HG03521 (cell line): Measurements from ENCODE around the gene SYNJ1.
"Not testable (repeated sequence)": the region's sequence is repeated elsewhere in the genome, so short reads cannot be mapped to it uniquely, and the experiment has no call there.

Experiments used
- ATAC-seq: cut with Tn5 transposase; IDR thresholded peaks from one replicate; pipeline ENCODE4 v1.9.1; 2021; ENCODE audit warnings: mild to moderate bottlenecking, moderate library complexity; ENCODE audit not compliant: unreplicated experiment

Gene SYNJ1, protein sequence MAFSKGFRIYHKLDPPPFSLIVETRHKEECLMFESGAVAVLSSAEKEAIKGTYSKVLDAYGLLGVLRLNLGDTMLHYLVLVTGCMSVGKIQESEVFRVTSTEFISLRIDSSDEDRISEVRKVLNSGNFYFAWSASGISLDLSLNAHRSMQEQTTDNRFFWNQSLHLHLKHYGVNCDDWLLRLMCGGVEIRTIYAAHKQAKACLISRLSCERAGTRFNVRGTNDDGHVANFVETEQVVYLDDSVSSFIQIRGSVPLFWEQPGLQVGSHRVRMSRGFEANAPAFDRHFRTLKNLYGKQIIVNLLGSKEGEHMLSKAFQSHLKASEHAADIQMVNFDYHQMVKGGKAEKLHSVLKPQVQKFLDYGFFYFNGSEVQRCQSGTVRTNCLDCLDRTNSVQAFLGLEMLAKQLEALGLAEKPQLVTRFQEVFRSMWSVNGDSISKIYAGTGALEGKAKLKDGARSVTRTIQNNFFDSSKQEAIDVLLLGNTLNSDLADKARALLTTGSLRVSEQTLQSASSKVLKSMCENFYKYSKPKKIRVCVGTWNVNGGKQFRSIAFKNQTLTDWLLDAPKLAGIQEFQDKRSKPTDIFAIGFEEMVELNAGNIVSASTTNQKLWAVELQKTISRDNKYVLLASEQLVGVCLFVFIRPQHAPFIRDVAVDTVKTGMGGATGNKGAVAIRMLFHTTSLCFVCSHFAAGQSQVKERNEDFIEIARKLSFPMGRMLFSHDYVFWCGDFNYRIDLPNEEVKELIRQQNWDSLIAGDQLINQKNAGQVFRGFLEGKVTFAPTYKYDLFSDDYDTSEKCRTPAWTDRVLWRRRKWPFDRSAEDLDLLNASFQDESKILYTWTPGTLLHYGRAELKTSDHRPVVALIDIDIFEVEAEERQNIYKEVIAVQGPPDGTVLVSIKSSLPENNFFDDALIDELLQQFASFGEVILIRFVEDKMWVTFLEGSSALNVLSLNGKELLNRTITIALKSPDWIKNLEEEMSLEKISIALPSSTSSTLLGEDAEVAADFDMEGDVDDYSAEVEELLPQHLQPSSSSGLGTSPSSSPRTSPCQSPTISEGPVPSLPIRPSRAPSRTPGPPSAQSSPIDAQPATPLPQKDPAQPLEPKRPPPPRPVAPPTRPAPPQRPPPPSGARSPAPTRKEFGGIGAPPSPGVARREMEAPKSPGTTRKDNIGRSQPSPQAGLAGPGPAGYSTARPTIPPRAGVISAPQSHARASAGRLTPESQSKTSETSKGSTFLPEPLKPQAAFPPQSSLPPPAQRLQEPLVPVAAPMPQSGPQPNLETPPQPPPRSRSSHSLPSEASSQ (N-terminal part only)

DNA sequence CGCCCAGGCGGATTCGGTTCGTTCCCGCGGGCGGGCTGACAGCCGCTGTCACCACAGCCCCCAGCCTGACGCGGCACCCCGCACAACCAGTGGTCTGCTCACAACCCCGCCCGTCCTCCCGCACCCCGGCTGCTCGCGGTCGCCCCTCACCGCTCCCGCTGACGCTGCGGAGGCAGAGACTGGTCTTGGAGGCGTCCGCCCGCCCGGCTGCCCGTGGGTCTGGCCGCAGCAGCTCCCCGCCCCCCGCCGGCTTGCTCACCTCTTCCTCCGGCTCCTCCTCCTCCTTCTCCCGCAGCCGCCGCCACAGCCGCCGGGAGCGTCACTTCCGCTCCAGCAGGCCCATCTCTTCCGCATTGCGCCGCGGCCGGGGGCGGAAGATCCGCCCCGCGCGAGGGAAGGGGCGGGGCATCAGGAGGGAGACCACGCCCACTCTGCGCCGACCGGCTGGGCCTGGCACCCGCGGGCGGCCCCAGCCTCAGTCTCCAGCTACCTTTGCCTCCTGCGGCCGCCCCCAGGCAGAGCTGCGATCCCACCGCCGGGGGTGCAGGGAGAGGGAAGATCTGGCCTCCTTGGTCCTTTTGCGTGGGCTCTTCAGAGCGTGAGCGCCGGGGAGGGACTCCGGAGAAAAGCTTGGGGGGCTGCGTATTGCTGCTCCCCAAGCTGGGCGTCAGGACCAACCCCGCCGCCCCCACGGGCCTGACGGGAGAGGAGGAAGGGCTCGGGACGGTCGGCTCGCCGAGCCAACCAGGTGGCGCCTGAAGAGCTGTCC, at the start of gene SYNJ1:
TSS of gene SYNJ1 (minus strand) at position 327 of the 769 bp plus-strand sequence. CDS start 1,118 bp downstream, outside the sequence.
- peak; percentile 91 for ATAC-seq

DNA sequence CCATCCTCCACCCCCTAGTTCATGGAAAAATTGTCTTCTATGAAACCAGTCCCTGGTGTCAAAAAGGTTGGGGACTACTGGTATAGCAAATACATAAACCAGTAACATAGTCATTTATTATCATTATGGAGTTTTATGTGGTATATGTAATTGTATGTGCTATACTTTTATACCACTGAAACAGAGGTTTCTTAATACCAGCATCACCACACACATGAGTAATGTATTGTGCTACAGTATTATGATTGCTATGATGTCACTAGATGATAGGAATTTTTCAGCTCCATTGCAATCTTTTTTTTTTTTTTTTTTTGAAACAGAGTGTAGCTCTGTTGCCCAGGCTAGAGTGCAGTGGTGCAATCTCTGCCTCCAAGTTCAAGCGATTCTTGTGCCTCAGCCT, 49.5 kb upstream of the SYNJ1 start:
- no peak for ATAC-seq

DNA sequence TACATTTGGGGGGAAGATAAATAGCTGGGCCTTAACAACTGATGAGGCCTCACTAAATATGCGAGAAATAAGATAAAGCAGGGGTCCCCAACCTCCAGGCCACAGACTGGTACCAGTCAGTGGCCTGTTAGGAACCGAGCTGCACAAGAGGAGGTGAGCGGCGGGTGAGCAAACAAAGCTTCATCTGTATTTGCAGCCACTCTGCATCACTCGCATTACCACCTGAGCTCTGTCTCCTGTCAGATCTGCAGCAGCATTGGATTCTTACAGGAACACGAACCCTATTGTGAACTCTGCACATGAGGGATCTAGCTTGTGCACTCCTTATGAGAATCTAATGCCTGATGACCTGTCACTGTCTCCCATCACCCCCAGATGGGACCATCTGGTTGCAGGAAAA, 48.9 kb upstream of the SYNJ1 start:
- ATAC-seq = no peak

DNA sequence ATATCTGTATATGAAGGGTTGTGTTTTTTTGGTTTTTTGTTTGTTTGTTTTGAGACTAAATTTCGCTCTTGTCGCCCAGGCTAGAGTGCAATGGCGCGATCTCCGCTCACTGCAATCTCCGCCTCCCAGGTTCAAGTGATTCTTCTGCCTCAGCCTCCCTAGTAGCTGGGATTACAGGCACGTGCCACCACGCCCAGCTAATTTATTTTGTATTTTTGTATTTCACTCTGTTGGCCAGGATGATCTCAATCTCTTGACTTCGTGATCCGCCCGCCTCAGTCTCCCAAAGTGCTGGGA, 45.2 kb upstream of the SYNJ1 start:
- not testable (repeated sequence) for ATAC-seq

DNA sequence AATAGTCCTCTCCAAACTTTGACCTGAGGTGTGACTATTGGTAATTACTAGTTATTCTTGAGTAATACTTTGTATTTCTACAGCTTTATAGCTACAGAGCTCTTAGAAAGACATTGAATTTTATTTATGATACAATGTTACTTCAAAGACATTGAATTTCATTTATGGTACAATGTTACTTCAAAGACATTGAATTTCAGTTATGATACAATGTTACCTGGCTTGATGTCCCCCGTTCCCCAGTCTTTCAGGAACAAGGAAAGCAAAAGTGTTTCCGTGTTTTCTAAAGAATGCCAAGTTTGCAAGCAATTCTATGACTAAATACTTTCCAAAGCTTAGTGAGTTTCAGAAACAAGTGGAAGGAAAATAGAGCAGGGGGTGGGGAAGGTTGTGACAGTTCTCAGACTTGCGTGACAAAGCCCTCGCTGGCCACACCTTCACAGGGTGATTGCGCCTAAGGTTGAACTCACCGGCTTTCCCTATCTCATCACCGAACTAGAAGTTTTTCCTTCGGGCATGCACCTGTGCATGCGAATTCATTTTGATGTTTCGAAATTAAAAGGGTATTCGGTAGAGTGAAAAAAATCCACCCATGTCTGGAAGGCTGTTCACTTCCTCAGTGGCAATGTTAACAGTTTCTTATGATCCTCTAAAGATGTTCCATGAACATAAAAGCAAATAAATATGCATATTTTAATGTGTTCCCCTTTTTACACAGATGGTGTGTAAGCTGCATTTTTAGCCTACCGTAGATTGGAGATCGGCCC, 44.7 kb upstream of the SYNJ1 start:
- no peak for ATAC-seq

DNA sequence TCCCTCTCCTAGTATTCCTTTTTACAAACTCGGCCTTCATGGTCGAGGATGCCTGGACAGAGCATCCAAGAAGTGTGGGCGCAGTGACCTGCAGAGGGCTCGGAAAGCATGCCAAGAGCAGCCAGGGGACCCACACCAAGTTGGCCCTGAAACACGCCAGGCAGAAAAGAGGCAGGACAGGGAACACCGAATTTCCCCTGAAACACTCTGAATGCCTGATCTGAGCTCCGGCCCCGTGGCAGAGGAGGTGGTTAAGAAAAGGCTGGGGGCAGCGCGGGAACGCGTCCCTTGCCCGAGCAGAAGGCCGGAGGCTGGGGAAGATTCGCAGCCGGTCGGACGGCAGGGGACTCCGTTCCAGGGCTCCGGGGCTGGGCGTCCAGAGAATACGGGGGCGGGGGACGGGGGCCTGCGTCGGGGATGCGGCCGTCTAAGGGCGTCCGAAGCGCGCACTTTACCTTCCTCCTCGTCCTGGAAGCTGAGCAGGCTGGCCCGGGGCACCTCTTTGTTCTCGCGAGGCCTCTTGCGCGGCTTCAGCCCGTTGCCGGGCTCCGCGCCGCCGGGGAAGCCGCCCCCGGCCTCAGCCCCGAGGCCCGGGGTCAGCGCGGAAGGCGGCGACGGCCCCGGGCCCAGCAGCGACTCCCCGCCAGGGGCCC, 43.2 kb upstream of the SYNJ1 start:
- peak; percentile 40 for ATAC-seq

DNA sequence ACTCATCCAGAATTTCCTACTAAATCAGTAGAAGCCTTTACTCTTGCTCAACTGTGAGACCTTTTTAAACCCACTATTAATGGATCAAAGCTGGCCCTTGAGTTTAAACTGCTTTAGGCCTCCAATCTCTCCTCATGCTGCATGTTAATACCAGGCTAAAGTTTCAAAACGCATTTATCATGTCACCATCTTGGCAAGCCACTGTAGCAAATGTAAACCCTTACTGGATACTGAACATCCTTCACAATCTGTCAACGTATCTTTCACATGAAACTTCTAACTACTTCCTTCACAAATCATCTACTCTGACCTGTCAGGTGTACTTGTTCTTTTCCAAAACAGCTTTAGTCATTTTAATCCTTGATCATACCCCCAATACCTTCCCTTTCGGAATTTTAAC, 40.7 kb upstream of the SYNJ1 start:
- ATAC-seq = no peak

DNA sequence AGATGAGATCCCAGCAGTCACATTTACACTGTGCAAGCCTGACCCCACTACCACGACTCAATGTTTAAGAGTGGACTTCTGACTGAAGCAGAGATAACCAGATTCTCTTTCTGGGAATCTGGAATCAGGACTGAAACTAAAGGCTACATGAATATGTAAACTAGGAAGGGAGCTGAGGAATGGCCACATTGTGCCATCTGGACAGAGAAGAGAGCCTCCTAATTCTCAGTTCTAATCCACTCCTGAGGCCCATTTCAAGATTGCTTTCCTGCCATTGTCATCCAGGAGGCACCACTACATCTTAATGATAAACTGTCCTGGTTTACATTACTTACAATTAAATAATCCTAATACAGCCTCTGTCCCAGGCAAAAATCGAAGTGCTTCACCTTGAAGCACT, 37.2 kb upstream of the SYNJ1 start:
- ATAC-seq = no peak

DNA sequence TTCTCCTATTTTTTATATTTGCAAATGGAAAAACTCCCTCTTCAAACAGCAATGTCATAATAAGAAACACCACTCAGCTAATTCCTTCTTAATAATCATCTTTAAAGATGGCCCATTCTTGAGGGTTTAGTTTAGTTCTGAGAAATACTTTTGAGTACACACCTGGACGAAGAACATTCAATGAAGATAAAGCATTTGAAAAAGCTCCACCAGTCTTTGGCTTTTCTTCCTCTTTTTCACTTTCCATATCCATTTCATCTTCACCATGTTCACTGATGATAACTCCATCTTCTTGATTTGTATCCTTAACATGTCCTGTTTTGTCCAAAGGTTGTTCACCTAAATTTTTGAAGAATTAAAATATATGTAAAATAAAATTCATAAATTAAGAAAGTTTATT, 36.4 kb upstream of the SYNJ1 start:
- no peak for ATAC-seq

DNA sequence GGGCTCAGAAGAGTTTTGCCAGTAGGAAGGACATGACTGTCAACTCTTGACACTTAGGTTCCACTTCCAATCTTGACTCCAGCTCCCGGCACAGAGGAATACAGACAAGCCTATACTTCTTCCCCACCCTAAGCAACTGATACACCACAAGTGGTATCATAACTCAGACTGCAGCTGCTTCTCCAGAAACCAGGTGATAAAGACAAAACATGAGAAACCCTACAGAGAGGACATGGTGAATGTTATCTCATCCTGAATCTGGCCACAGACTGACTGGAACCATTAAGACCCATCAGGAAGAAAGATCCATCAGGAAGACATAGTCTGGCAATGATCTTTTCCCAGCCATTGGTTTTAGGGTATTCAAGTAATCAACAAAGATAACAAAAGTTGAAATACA, 30.0 kb upstream of the SYNJ1 start:
- ATAC-seq = no peak

DNA sequence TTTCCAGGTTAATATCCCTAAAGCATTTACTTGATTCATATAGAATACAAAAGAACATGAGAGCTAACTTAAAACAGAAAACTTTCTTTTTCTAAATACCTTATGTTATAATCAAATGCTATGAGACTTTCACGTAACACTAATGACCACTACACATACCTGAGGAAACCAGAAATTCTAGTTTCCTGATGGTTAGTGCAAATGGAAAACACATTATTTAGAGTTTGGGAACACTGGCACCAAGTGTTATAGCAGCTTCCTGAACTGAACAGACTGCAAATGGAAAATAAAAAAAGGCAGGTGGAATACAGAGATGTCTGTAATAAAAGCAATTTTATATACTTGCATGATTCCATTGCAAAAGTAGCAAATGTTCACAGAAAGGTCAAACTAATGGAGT, 28.3 kb upstream of the SYNJ1 start:
- ATAC-seq = no peak

DNA sequence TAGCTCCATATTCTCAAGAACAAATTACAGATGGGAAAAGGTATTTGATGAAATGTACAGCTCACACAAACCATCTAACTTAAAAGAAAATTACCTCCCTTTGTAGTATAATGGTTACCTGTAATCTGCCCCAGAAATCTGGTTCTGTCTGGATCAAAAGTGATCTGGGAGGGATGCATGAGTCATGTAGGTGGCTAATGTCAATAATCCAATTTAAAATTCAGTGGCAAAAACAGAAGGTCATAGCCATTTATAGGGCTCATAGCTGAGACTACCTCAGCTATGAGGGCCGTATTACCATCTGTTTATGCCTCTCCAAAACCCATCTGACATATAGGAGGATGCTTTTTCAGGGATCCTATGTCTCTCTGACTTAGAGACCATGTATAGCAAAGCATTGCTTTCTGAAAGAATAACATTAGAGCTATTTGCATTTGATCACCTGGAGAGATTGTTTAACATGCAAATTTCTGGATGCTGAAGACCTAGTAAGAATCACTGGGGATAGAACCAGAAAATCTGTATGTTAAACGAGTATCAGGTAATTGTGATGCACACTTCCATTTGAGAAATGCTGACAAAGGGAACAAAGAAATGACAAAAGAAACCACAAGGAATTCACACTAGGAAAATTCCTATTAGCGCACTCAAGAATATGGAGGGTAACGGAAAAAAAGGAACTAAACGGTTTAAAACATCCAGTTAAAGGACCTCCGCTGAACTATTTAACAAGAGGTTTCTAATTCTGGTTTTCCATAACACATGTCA, 26.2 kb upstream of the SYNJ1 start:
- ATAC-seq = no peak

DNA sequence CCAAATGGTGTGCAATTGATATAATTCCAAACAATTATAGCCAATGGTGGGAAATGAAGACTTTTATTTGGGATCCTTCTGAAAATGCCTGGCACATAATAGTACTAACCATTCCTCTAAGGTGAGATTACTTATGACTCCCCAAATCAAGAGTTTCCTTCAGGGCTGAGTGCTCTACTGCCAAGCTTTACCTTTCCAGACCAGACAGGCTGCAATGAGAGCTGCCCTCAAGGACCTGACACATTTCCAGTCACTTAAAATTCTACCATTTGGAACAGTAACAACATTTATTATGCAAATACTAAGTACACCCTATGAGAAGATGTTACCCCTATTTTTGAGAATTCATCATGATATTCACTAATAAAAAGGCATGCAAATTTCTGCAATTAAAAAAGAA, 22.6 kb upstream of the SYNJ1 start:
- ATAC-seq = no peak

DNA sequence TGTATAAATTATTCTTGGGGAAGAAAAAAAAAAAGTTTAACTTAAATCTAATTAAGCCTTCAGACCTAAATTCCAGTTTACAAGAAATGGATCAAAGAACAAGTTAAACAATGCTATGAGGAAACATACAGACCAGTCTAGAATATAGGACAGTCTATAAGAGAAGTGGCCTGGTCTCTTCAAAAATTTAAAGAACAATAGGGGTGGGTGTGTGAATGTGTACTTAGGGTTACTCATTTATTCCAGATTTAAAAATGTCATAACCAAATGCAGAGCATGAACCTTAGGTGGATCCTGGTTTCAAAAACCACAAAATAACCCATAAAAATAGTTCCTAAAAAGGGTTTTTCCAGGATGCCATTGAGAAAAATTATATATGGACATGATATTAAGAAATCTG, 21.8 kb upstream of the SYNJ1 start:
- ATAC-seq = no peak

DNA sequence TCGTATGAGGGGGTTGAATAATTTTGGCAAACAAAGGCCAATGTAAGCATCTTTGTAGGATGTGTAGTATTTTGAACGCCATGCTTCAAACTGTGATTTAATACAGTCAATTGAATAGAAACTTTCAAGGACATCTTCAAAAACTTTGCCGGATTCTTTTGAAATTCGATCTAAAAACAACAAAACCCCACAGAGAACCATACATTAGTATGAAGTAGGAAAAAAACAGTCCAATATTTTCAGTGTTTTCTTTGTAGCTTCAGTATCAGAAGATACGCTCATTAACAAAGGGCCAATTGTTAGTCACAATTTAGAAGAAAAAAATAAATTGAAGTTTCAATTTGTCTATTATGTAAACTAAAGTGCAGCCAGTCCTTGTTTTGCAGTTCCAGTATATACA, 20.7 kb upstream of the SYNJ1 start:
- no peak for ATAC-seq

DNA sequence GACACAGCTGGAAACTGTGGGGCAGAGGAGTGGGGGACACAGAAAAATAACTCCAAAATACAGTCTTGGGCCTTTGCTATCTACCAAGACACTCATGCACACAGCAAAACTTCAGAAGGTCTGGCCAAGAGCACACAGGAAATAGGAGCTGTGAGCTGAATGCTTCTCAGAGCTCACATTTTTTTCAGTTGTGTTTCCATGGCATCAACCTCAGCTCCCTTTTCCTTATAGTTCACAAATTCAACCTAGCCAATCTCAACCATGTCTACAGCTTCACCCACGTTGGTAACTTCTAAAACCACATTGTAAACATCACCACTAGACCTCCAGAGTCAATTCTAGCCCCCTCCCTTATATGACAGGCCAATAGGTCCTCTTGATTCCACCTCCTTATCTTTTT, 19.6 kb upstream of the SYNJ1 start:
- ATAC-seq = no peak

DNA sequence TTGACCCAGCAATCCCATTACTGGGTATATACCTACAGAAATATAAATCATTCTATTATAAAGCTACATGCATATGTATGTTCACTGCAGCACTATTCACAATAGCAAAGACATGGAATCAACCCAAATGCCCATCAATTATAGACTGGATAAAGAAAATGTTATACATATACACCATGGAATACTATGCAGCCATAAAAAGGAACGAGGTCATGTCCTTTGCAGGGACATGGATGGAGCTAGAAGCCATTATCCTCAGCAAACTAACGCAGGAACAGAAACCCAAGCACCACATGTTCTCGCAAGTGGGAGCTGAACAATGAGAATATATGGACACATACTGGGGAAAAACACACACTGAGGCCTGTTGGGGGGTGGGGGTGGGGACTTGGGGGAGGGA, 18.9 kb upstream of the SYNJ1 start:
- ATAC-seq = not testable (repeated sequence)

DNA sequence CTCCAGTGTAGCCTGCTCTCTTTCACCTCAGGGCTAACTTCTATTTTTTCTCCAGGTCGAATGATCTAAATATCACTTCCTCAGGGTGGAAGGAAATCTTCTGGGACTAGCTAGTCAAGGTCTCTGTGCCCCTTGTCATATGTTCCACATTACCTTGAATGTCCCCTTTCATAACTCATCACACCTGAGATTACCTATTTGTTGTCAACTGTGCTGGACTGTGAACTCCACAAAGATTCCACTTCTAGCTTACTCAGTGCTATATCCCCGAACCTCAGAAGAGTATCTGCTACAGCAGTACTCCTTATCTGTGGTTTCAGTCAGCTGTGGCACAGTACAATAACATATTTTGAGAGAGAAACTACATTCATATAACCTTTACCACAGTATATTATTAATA, 14.6 kb upstream of the SYNJ1 start:
- no peak for ATAC-seq

DNA sequence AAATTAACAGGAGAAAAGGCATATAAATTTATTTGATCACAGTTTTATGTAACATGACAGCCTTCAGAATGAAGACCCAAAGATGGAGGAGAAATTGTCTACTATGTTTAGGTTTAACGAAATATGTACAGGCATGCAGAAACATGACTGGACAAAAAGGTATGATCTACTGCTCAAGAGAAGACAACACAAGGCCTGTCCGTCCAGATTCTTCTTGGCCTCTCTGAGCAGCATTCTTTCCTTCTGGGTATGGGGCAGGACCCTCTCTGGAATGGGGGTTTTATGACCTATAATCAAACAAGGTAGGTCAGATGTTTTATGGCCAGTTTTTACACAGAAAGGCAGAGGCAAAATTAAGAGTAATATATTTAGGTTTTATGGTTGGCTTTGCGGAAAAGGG, 13.5 kb upstream of the SYNJ1 start:
- ATAC-seq = no peak
